HepG2 (cell line): ENCODE results near the gene SHC1. TPM values are rescaled to one million over a fixed set of nuclear protein-coding genes. Genes with fewer than 3 reads are reported as not detected.

Experiments
- ARNT ChIP-seq: fragments of 450-650 bp; IDR thresholded peaks from 2 replicates; pipeline ENCODE4 v1.6.1; 2017
- ATF4 ChIP-seq, 2 experiments: fragments of 450-650 bp in 1 of 2; sonication (generic) in 1 of 2; formaldehyde crosslinking; IDR thresholded peaks; 2 replicates each; pipeline versions ENCODE4 v1.5.0 to v1.8.0; 2020 to 2022; ENCODE audit warnings: mild to moderate bottlenecking in 1 of 2, missing genetic modification reagents in 1 of 2
- ESRRA ChIP-seq: sonication (generic); formaldehyde crosslinking; IDR thresholded peaks from 2 replicates; pipeline ENCODE4 v1.5.1; 2020; ENCODE audit warnings: mild to moderate bottlenecking, low read depth, missing genetic modification reagents
- NFIC ChIP-seq: IDR thresholded peaks from 2 replicates; pipeline ENCODE4 v1.6.1; 2012; ENCODE audit warnings: mild to moderate bottlenecking, low read length, inconsistent platforms
- NR2F6 ChIP-seq, 2 experiments: IDR thresholded peaks; 2 replicates each; pipeline ENCODE4 v1.6.1; 2016; ENCODE audit warnings: antibody characterized with exemption in 1 of 2, mild to moderate bottlenecking in 1 of 2
- RAD21 ChIP-seq: fragments of 450-650 bp; formaldehyde crosslinking; IDR thresholded peaks from 2 replicates; pipeline ENCODE4 v1.5.0; 2020; ENCODE audit warnings: mild to moderate bottlenecking
- SATB2 ChIP-seq: sonication (generic); formaldehyde crosslinking; IDR thresholded peaks from 2 replicates; pipeline ENCODE4 v1.5.0; 2020; ENCODE audit warnings: missing genetic modification reagents
- THAP11 ChIP-seq: IDR thresholded peaks from 2 replicates; pipeline ENCODE4 v1.6.1; 2016; ENCODE audit warnings: missing biosample characterization, missing genetic modification reagents
- ZNF20 ChIP-seq: sonication (generic); formaldehyde crosslinking; IDR thresholded peaks from 2 replicates; pipeline ENCODE4 v1.4.0; 2020; ENCODE audit warnings: mild to moderate bottlenecking, moderate library complexity, missing genetic modification reagents
- ZNF337 ChIP-seq: sonication (generic); formaldehyde crosslinking; IDR thresholded peaks from 2 replicates; pipeline ENCODE4 v1.5.1; 2020; ENCODE audit warnings: missing genetic modification reagents, low read depth, mild to moderate bottlenecking, borderline replicate concordance
- polyA plus RNA-seq, 8 experiments: library from polyadenylated mRNA; depleted of rRNA in 3 of 8; stranded (reverse) in 7 of 8; unstranded in 1 of 8; fragments of >200 nt; fragmentation: Illumina TruSeq in 4 of 8; extraction: Trizol in 4 of 8; gene quantifications; 2 replicates each; pipeline versions ENCODE4 v1.2.1 to v1.2.3, GENCODE V29; 2011 to 2016; ENCODE audit warnings: low read depth in 4 of 8, missing spikeins in 1 of 8, mixed read lengths in 1 of 8; ENCODE audit not compliant: insufficient read depth in 1 of 8
- total RNA-seq, 5 experiments: library from RNA; depleted of rRNA; stranded (reverse); fragments of >200 nt; fragmentation: Illumina TruSeq; extraction: Trizol; gene quantifications; 2 replicates each; pipeline ENCODE4 v1.2.3, GENCODE V29; 2016; ENCODE audit warnings: low read depth in 1 of 5
- TF ChIP-seq, protein P1 (sequence below): sonication (generic); formaldehyde crosslinking; IDR thresholded peaks from 2 replicates; pipeline ENCODE4 v1.4.0; 2020; ENCODE audit warnings: missing genetic modification reagents, borderline replicate concordance
- TF ChIP-seq, protein P2 (sequence below): sonication (generic); formaldehyde crosslinking; IDR thresholded peaks from 2 replicates; pipeline ENCODE4 v1.4.0; 2020; ENCODE audit warnings: missing genetic modification reagents
- TF ChIP-seq, protein P3 (sequence below): sonication (generic); formaldehyde crosslinking; IDR thresholded peaks from 2 replicates; pipeline ENCODE4 v1.4.0; 2020; ENCODE audit warnings: missing genetic modification reagents

Gene SHC1
- total and polyA plus RNA-seq, 2 of the 13 experiments (the other 11 are each of a cell fraction or from before 2014, with no cell fraction given) = 52.0 to 137 TPM

- TF ChIP-seq RAD21 (CRISPR knock-in tag) = peak; percentile 99
- no peak for TF ChIP-seq NFIC
- TF ChIP-seq ESRRA (CRISPR knock-in tag) = no peak; the same call in 1 of the 2 replicates
- TF ChIP-seq ATF4 (CRISPR knock-in tag; IDR thresholded peaks at IDR 0.05) = peak in 1 of 2 experiments; percentile 72; a peak in 2 of 4 replicates
- no peak for TF ChIP-seq ZNF337 (CRISPR knock-in tag)
- no peak for TF ChIP-seq NR2F6 (IDR thresholded peaks at IDR 0.05)
- TF ChIP-seq NR2F6 (CRISPR knock-in tag; IDR thresholded peaks at IDR 0.05) = peak; percentile 58
- peak; percentile 82 for TF ChIP-seq THAP11 (CRISPR knock-in tag)
- no peak for TF ChIP-seq ZNF20 (CRISPR knock-in tag)
- TF ChIP-seq, protein P1, sequence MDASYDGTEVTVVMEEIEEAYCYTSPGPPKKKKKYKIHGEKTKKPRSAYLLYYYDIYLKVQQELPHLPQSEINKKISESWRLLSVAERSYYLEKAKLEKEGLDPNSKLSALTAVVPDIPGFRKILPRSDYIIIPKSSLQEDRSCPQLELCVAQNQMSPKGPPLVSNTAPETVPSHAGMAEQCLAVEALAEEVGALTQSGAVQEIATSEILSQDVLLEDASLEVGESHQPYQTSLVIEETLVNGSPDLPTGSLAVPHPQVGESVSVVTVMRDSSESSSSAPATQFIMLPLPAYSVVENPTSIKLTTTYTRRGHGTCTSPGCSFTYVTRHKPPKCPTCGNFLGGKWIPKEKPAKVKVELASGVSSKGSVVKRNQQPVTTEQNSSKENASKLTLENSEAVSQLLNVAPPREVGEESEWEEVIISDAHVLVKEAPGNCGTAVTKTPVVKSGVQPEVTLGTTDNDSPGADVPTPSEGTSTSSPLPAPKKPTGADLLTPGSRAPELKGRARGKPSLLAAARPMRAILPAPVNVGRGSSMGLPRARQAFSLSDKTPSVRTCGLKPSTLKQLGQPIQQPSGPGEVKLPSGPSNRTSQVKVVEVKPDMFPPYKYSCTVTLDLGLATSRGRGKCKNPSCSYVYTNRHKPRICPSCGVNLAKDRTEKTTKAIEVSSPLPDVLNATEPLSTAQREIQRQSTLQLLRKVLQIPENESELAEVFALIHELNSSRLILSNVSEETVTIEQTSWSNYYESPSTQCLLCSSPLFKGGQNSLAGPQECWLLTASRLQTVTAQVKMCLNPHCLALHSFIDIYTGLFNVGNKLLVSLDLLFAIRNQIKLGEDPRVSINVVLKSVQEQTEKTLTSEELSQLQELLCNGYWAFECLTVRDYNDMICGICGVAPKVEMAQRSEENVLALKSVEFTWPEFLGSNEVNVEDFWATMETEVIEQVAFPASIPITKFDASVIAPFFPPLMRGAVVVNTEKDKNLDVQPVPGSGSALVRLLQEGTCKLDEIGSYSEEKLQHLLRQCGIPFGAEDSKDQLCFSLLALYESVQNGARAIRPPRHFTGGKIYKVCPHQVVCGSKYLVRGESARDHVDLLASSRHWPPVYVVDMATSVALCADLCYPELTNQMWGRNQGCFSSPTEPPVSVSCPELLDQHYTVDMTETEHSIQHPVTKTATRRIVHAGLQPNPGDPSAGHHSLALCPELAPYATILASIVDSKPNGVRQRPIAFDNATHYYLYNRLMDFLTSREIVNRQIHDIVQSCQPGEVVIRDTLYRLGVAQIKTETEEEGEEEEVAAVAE (CRISPR knock-in tag) = 0 out of 2 replicates have a peak, but pooled peaks have one; percentile 58
- no peak for TF ChIP-seq ARNT
- TF ChIP-seq, protein P2, sequence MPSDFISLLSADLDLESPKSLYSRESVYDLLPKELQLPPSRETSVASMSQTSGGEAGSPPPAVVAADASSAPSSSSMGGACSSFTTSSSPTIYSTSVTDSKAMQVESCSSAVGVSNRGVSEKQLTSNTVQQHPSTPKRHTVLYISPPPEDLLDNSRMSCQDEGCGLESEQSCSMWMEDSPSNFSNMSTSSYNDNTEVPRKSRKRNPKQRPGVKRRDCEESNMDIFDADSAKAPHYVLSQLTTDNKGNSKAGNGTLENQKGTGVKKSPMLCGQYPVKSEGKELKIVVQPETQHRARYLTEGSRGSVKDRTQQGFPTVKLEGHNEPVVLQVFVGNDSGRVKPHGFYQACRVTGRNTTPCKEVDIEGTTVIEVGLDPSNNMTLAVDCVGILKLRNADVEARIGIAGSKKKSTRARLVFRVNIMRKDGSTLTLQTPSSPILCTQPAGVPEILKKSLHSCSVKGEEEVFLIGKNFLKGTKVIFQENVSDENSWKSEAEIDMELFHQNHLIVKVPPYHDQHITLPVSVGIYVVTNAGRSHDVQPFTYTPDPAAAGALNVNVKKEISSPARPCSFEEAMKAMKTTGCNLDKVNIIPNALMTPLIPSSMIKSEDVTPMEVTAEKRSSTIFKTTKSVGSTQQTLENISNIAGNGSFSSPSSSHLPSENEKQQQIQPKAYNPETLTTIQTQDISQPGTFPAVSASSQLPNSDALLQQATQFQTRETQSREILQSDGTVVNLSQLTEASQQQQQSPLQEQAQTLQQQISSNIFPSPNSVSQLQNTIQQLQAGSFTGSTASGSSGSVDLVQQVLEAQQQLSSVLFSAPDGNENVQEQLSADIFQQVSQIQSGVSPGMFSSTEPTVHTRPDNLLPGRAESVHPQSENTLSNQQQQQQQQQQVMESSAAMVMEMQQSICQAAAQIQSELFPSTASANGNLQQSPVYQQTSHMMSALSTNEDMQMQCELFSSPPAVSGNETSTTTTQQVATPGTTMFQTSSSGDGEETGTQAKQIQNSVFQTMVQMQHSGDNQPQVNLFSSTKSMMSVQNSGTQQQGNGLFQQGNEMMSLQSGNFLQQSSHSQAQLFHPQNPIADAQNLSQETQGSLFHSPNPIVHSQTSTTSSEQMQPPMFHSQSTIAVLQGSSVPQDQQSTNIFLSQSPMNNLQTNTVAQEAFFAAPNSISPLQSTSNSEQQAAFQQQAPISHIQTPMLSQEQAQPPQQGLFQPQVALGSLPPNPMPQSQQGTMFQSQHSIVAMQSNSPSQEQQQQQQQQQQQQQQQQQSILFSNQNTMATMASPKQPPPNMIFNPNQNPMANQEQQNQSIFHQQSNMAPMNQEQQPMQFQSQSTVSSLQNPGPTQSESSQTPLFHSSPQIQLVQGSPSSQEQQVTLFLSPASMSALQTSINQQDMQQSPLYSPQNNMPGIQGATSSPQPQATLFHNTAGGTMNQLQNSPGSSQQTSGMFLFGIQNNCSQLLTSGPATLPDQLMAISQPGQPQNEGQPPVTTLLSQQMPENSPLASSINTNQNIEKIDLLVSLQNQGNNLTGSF (CRISPR knock-in tag) = no peak
- TF ChIP-seq, protein P3, sequence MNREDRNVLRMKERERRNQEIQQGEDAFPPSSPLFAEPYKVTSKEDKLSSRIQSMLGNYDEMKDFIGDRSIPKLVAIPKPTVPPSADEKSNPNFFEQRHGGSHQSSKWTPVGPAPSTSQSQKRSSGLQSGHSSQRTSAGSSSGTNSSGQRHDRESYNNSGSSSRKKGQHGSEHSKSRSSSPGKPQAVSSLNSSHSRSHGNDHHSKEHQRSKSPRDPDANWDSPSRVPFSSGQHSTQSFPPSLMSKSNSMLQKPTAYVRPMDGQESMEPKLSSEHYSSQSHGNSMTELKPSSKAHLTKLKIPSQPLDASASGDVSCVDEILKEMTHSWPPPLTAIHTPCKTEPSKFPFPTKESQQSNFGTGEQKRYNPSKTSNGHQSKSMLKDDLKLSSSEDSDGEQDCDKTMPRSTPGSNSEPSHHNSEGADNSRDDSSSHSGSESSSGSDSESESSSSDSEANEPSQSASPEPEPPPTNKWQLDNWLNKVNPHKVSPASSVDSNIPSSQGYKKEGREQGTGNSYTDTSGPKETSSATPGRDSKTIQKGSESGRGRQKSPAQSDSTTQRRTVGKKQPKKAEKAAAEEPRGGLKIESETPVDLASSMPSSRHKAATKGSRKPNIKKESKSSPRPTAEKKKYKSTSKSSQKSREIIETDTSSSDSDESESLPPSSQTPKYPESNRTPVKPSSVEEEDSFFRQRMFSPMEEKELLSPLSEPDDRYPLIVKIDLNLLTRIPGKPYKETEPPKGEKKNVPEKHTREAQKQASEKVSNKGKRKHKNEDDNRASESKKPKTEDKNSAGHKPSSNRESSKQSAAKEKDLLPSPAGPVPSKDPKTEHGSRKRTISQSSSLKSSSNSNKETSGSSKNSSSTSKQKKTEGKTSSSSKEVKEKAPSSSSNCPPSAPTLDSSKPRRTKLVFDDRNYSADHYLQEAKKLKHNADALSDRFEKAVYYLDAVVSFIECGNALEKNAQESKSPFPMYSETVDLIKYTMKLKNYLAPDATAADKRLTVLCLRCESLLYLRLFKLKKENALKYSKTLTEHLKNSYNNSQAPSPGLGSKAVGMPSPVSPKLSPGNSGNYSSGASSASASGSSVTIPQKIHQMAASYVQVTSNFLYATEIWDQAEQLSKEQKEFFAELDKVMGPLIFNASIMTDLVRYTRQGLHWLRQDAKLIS (CRISPR knock-in tag) = peak; percentile 81
- TF ChIP-seq SATB2 = no peak
These were observed 46.7 kb upstream of the SHC1 start (continued) for GRCh38 chr1:155017041-155017945.
